ENCODE data around the gene KIAA0513. TPM values are rescaled to one million over a fixed set of nuclear protein-coding genes. Genes with fewer than 3 reads are reported as not detected.

KIAA0513 gene
- total and polyA plus RNA-seq, 2 donors (not counting 3 experiments of a cell fraction or from before 2014, with no cell fraction given): 1.8 to 4.3 TPM

GRCh38 chr16:85042167-85042526 lies 14.6 kb downstream of the KIAA0513 start:
- intact Hi-C loops (cut with micrococcal nuclease): no loop called here
- no peak overlapping the region for H3K4me2 ChIP-seq (ENCODE audit: insufficient read depth, low read length)

More at GRCh38 chr16:85042167-85042526, 14.6 kb downstream of the KIAA0513 start:
- Histone ChIP-seq H4K20me1 (replicated peaks; ENCODE audit: control insufficient read depth, extremely low read depth, insufficient read depth, low read length) (no peaks in the 10 kb centered on the region), H3K9me3 (replicated peaks; ENCODE audit: control insufficient read depth, insufficient read depth, low read length) (no peaks in the 10 kb centered on the region), H3K9me1 (replicated peaks; ENCODE audit: control insufficient read depth, extremely low read depth, insufficient read depth, low read length) (no peaks in the 10 kb centered on the region), H3K79me2 (ENCODE audit: control insufficient read depth, insufficient read depth, low read length) (no peaks in the 10 kb centered on the region), H3K4me3 (replicated peaks in 1 of 3; ENCODE audit: insufficient read depth in 1 of 3, low read depth in 1 of 3, low read length in 3 of 3) (no peak overlapping the region), H3K9ac (replicated peaks; ENCODE audit: extremely low read depth, insufficient read depth, low read length) (no peak overlapping the region), H2AFZ (ENCODE audit: low read depth, low read length) (no peak overlapping the region), H3K27ac (ENCODE audit: insufficient read depth, low read depth, low read length) (no peak overlapping the region), H3K36me3 (ENCODE audit: control insufficient read depth in 2 of 2, extremely low read depth in 1 of 2, insufficient read depth in 2 of 2, low read length in 2 of 2) (no peaks in the 10 kb centered on the region), H3K4me1 (ENCODE audit: control insufficient read depth, extremely low read depth, insufficient read depth, low read length) (no peaks in the 10 kb centered on the region), H3K27me3 (ENCODE audit: control insufficient read depth in 2 of 2, insufficient read depth in 2 of 2, low read length in 2 of 2) (no peaks in the 10 kb centered on the region)
- ChIA-PET POLR2A (no interaction called here), CTCF (interaction anchor here (1.7 kb wide), 1 partner anchor 13 kb away, joined by 7 read pairs; no protein-coding TSS in a partner anchor)
- no TSS peak for BruUV-seq (replicated peaks)
- DNase-seq (ENCODE audit: low read depth, low spot score): no peak
- FAIRE-seq: no peak
- dilution Hi-C loops (cut with MboI; ENCODE audit: extremely low pct_ligation_motif_present, low sequenced_read_pairs): no loop called here
- TF ChIP-seq, protein P1, sequence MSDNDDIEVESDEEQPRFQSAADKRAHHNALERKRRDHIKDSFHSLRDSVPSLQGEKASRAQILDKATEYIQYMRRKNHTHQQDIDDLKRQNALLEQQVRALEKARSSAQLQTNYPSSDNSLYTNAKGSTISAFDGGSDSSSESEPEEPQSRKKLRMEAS (IDR thresholded peaks at IDR 0.05; ENCODE audit: insufficient read depth, insufficient read length): no peak
- TF ChIP-seq EZH2 (IDR thresholded peaks at IDR 0.05; ENCODE audit: borderline replicate concordance, low read depth, low read length, severe bottlenecking) (no peak), GATA2 (IDR thresholded peaks at IDR 0.05; ENCODE audit: insufficient read depth, insufficient read length, low read depth, low read length) (no peak), MYC (IDR thresholded peaks at IDR 0.05; ENCODE audit: low read depth, low read length) (no peak), FOS (IDR thresholded peaks at IDR 0.05; ENCODE audit: borderline replicate concordance, insufficient read depth, low read length) (no peak), CTCF (IDR thresholded peaks at IDR 0.05; ENCODE audit: extremely low read depth in 1 of 2, insufficient read depth in 1 of 2, low read depth in 1 of 2, low read length in 2 of 2) (no peak), POLR2A (IDR thresholded peaks at IDR 0.05; ENCODE audit: low read depth, low read length) (no peak), JUN (IDR thresholded peaks at IDR 0.05; ENCODE audit: borderline replicate concordance, insufficient read depth, insufficient read length, low read depth) (no peak), POLR2AphosphoS5 (IDR thresholded peaks at IDR 0.05; ENCODE audit: insufficient read depth, low read depth, low read length) (no peak)

Data from endothelial cell of umbilical vein (primary cell).